Upper lobe of left lung (tissue), 6 donors: ENCODE data around the gene GJA9. TPM values are rescaled to one million over a fixed set of nuclear protein-coding genes. Genes with fewer than 3 reads are reported as not detected.

Source experiments
- ATAC-seq, 2 donors: fragments of 200-7000 bp; cut with Tn5 transposase; one replicate each; pipeline ENCODE4 v1.9.1; 2022; ENCODE audit warnings: mild to moderate bottlenecking in 2 of 2, moderate library complexity in 2 of 2; ENCODE audit not compliant: low FRiP score in 2 of 2
- DNase-seq, 2 donors: peaks; one replicate each; pipeline ENCODE4 v3.0.0-alpha.2; 2019 to 2020
- H3K27ac ChIP-seq, 4 donors: fragments of 200-600 bp; sonication (generic); one replicate each; pipeline ENCODE4 v1.5.1; 2016 to 2019
- H3K27me3 ChIP-seq, 4 donors: fragments of 200-600 bp; sonication (generic); one replicate each; pipeline ENCODE4 v1.5.1; 2017 to 2019
- H3K36me3 ChIP-seq, 4 donors: fragments of 200-600 bp; sonication (generic); one replicate each; pipeline ENCODE4 v1.5.1; 2016 to 2019
- H3K4me1 ChIP-seq, 4 donors: fragments of 200-600 bp; sonication (generic); one replicate each; pipeline ENCODE4 v1.5.1; 2018 to 2019
- H3K4me3 ChIP-seq, 4 donors: fragments of 200-600 bp; sonication (generic); one replicate each; pipeline ENCODE4 v1.5.1; 2017 to 2019; ENCODE audit warnings: mild to moderate bottlenecking in 2 of 4, moderate library complexity in 1 of 4
- H3K9me3 ChIP-seq, 4 donors: fragments of 200-600 bp; sonication (generic); one replicate each; pipeline ENCODE4 v1.5.1; 2018 to 2019
- CTCF ChIP-seq, 6 experiments: fragments of 450-650 bp in 4 of 6; fragments of 200-600 bp in 2 of 6; sonication (generic) in 2 of 6; IDR thresholded peaks; one replicate each; pipeline ENCODE4 v1.5.1; 2016 to 2019; ENCODE audit warnings: antibody characterized with exemption in 6 of 6
- EP300 ChIP-seq, 4 donors: sonication (generic); formaldehyde crosslinking; IDR thresholded peaks; one replicate each; pipeline ENCODE4 v1.5.1; 2017; ENCODE audit warnings: antibody characterized with exemption in 4 of 4, control low read depth in 2 of 4
- POLR2A ChIP-seq, 4 donors: fragments of 450-650 bp; IDR thresholded peaks; one replicate each; pipeline ENCODE4 v1.5.1; 2016 to 2017; ENCODE audit warnings: antibody characterized with exemption in 4 of 4, mild to moderate bottlenecking in 2 of 4
- POLR2AphosphoS5 ChIP-seq, 2 donors: sonication (generic); formaldehyde crosslinking; IDR thresholded peaks; one replicate each; pipeline ENCODE4 v1.5.1; 2017; ENCODE audit warnings: antibody characterized with exemption in 2 of 2
- WGBS, 2 donors: methylation state at CpG; one replicate each; pipeline ENCODE4 v1.1.5; 2017 to 2018; 5-methylcytosine and 5-hydroxymethylcytosine counted together
- total RNA-seq, 6 donors: library from RNA; depleted of rRNA in 4 of 6; stranded (reverse); fragments of >200 nt in 4 of 6; gene quantifications; one replicate each; pipeline versions ENCODE4 v1.1.0 to v1.2.1, GENCODE V29; 2016 to 2021
- donor health status: DM: no; HTN: no; CAD: no; lungs with moderate emphysema.
- donor health status: DM: no; HTN: yes; CAD: no; lungs with severe emphysema.

GJA9 gene
- not detected for total RNA-seq

GRCh38 chr1:38881487-38881886 lies at the start of gene GJA9:
GJA9 (minus strand) TSS chr1:38881587; CDS start chr1:38876098, 5,489 bp downstream.
- H3K9me3 ChIP-seq: no peaks in the 10 kb centered on the region
- ATAC-seq (no peak), DNase-seq (no peak)
- no peak within 1 kb of the TSS for H3K27ac ChIP-seq
- H3K36me3 ChIP-seq: no peaks in the 10 kb centered on the region
- TF ChIP-seq POLR2A (IDR thresholded peaks at IDR 0.05): no peak
- TF ChIP-seq POLR2AphosphoS5 (IDR thresholded peaks at IDR 0.05): no peak
- TF ChIP-seq CTCF (IDR thresholded peaks at IDR 0.05): no peak
- no peak for TF ChIP-seq EP300 (IDR thresholded peaks at IDR 0.05)
- no peaks in the 10 kb centered on the region for H3K4me1 ChIP-seq
- no peaks in the 10 kb centered on the region for H3K27me3 ChIP-seq
- H3K4me3 ChIP-seq: no peak within 1 kb of the TSS

GRCh38 chr1:38929476-38929875 lies 48.1 kb upstream of the GJA9 start:
- Histone ChIP-seq H3K9me3 (no peaks in the 10 kb centered on the region), H3K27ac (no peak overlapping the region), H3K27me3 (no peaks in the 10 kb centered on the region), H3K4me3 (no peak overlapping the region), H3K4me1 (no peaks in the 10 kb centered on the region), H3K36me3 (no peaks in the 10 kb centered on the region)
- peak in 1 of 2 donors; percentile 46 for DNase-seq
- no peak for ATAC-seq
- TF ChIP-seq CTCF (IDR thresholded peaks at IDR 0.05): no peak
- no peak for TF ChIP-seq POLR2A (IDR thresholded peaks at IDR 0.05)
- no peak for TF ChIP-seq POLR2AphosphoS5 (IDR thresholded peaks at IDR 0.05)
- no peak for TF ChIP-seq EP300 (IDR thresholded peaks at IDR 0.05)
- 82 to 90% methylated on average over 6 of the region's 6 CpGs for WGBS, 2 donors

DNA sequence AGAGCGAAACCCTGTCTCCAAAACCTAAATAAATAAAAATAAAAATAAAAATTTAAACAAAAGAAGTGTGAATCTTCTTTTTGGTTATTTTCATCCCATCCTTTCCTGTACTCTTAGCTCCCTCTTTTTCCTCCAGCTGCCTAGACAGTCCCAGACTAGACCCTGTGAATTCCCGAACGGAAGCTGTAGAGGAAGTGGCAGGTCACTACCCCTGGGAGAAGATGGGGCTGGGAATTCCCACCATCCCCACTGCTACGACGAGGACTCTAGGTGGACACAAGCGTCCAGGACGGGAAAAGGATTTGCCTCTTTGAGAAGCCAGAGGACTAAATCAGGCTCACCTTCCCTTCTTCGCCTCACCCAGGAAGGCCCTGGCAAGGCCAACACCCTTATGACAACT lies 47.7 kb upstream of the GJA9 start:
- H3K27me3 ChIP-seq: no peaks in the 10 kb centered on the region
- ATAC-seq (no peak), DNase-seq (no peak)
- no peak for TF ChIP-seq POLR2A (IDR thresholded peaks at IDR 0.05)
- no peak for TF ChIP-seq EP300 (IDR thresholded peaks at IDR 0.05)
- no peak for TF ChIP-seq CTCF (IDR thresholded peaks at IDR 0.05)
- no peak for TF ChIP-seq POLR2AphosphoS5 (IDR thresholded peaks at IDR 0.05)
- WGBS, 2 donors: 89 to 93% methylated on average over 8 of the region's 8 CpGs
- H3K4me3 ChIP-seq: no peak overlapping the region
- no peaks in the 10 kb centered on the region for H3K36me3 ChIP-seq
- no peaks in the 10 kb centered on the region for H3K9me3 ChIP-seq
- no peak overlapping the region for H3K27ac ChIP-seq
- no peaks in the 10 kb centered on the region for H3K4me1 ChIP-seq

DNA sequence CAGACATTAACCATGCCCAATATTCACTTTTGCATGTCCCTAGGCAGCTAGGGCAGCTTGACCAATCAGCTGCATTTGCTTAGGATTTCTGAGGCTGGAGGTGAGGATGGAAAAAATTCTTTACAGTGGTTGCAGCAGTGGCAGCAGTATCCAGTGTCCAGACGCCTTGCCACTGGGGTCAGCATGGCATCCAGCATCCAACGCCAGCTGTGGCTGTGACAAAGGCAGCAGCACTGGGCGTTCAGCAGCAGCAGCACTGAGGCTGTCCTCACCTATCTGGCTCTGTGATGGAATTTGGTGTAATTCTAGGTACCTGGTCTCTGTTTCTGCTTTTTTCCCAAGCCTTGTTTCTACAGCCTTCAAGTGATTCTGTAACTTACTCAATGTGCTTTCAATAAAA lies 44.7 kb upstream of the GJA9 start:
- no peak for TF ChIP-seq EP300 (IDR thresholded peaks at IDR 0.05)
- TF ChIP-seq POLR2AphosphoS5 (IDR thresholded peaks at IDR 0.05): no peak
- no peak for TF ChIP-seq CTCF (IDR thresholded peaks at IDR 0.05)
- TF ChIP-seq POLR2A (IDR thresholded peaks at IDR 0.05): no peak
- Histone ChIP-seq H3K27ac (no peak overlapping the region), H3K36me3 (no peaks in the 10 kb centered on the region), H3K4me3 (no peak overlapping the region), H3K4me1 (no peaks in the 10 kb centered on the region), H3K27me3 (no peaks in the 10 kb centered on the region), H3K9me3 (no peaks in the 10 kb centered on the region)
- 89 to 100% methylated on average over 2 to 3 of the region's 3 CpGs for WGBS, 2 donors
- DNase-seq: peak in 1 of 2 donors; percentile 29
- ATAC-seq: no peak

GRCh38 chr1:38925391-38925790 lies 44.0 kb upstream of the GJA9 start:
- Histone ChIP-seq H3K36me3 (no peaks in the 10 kb centered on the region), H3K27ac (no peak overlapping the region), H3K27me3 (no peaks in the 10 kb centered on the region), H3K4me1 (no peaks in the 10 kb centered on the region), H3K9me3 (no peaks in the 10 kb centered on the region), H3K4me3 (no peak overlapping the region)
- WGBS, 2 donors: 91 to 97% methylated on average over 2 of the region's 2 CpGs
- ATAC-seq (no peak), DNase-seq (no peak)
- TF ChIP-seq EP300 (IDR thresholded peaks at IDR 0.05) (no peak), POLR2A (IDR thresholded peaks at IDR 0.05) (no peak), POLR2AphosphoS5 (IDR thresholded peaks at IDR 0.05) (no peak), CTCF (IDR thresholded peaks at IDR 0.05) (no peak)
